PC-9 (cell line): ENCODE results near the gene MPV17. TPM values are rescaled to one million over a fixed set of nuclear protein-coding genes. Genes with fewer than 3 reads are reported as not detected.
A peak's percentile ranks its signal among the peaks of the same experiment; 100 is the strongest.

Experiments
- BruUV-seq: library from RNA; stranded (reverse); fragments of 400-500 nt; replicated peaks from 2 replicates; lab custom pipeline; 2021; lab: Mats Ljungman, UMichigan
- CTCF ChIA-PET: fragments of 300-600 bp; sonication (Branson Sonifier 250); formaldehyde crosslinking; loops from one replicate; lab custom pipeline; 2022; ENCODE audit warnings: antibody characterized with exemption; lab: Charles Lee
- POLR2A ChIA-PET: fragments of 300-600 bp; sonication (Branson Sonifier 250); formaldehyde crosslinking; loops from one replicate; lab custom pipeline; 2022; ENCODE audit warnings: antibody characterized with exemption; ENCODE audit not compliant: unreplicated experiment; lab: Charles Lee
- DNase-seq, 2 experiments: peaks; one replicate each; pipeline versions ENCODE4 v3.0.0 to v3.0.0-alpha.2; 2015 to 2022; ENCODE audit warnings: mixed read lengths in 1 of 2
- H2AFZ ChIP-seq: fragments of 200-600 bp; sonication (generic); 2 replicates; pipeline ENCODE4 v1.8.1; 2017; ENCODE audit warnings: antibody characterized with exemption
- H3F3A ChIP-seq: fragments of 200-600 bp; sonication (generic); 2 replicates; pipeline ENCODE4 v1.8.1; 2017; ENCODE audit warnings: antibody characterized with exemption, mild to moderate bottlenecking, low read depth; ENCODE audit not compliant: insufficient read depth
- H3K27ac ChIP-seq: fragments of 200-600 bp; sonication (generic); 2 replicates; pipeline ENCODE4 v1.6.1; 2016; ENCODE audit warnings: mixed run types
- H3K27me3 ChIP-seq: fragments of 200-600 bp; sonication (generic); 2 replicates; pipeline ENCODE4 v1.6.1; 2016; ENCODE audit warnings: low read depth, mixed run types; ENCODE audit not compliant: insufficient read depth
- H3K36me3 ChIP-seq: fragments of 200-600 bp; sonication (generic); 2 replicates; pipeline ENCODE4 v1.6.1; 2016; ENCODE audit warnings: low read depth, mixed run types
- H3K4me1 ChIP-seq: fragments of 200-600 bp; sonication (generic); replicated peaks from 2 replicates; pipeline ENCODE4 v1.6.1; 2016; ENCODE audit warnings: mixed run types; ENCODE audit not compliant: insufficient read depth
- H3K4me2 ChIP-seq: fragments of 200-600 bp; sonication (generic); 2 replicates; pipeline ENCODE4 v1.6.1; 2017; ENCODE audit warnings: mixed run types
- H3K4me3 ChIP-seq: fragments of 200-600 bp; sonication (generic); 2 replicates; pipeline ENCODE4 v1.6.1; 2016; ENCODE audit warnings: mixed run types
- H3K79me2 ChIP-seq: fragments of 200-600 bp; sonication (generic); 2 replicates; pipeline ENCODE4 v1.6.1; 2017; ENCODE audit warnings: low read depth, mixed run types
- H3K9me2 ChIP-seq: fragments of 200-600 bp; sonication (generic); 2 replicates; pipeline ENCODE4 v1.8.1; 2017; ENCODE audit warnings: mild to moderate bottlenecking; ENCODE audit not compliant: insufficient read depth
- H3K9me3 ChIP-seq: fragments of 200-600 bp; sonication (generic); 2 replicates; pipeline ENCODE4 v1.8.1; 2016; ENCODE audit warnings: low read depth; ENCODE audit not compliant: insufficient read depth
- H4K20me1 ChIP-seq: fragments of 200-600 bp; sonication (generic); 2 replicates; pipeline ENCODE4 v1.8.1; 2017; ENCODE audit not compliant: insufficient read depth
- CTCF ChIP-seq: fragments of 200-600 bp; sonication (generic); conservative IDR thresholded peaks from 2 replicates; pipeline ENCODE4 v1.6.1; 2017; ENCODE audit warnings: mixed run types, antibody characterized with exemption, mild to moderate bottlenecking, moderate library complexity
- EZH2 ChIP-seq: fragments of 200-600 bp; sonication (generic); IDR thresholded peaks from 2 replicates; pipeline ENCODE4 v1.8.0; 2017; ENCODE audit warnings: antibody characterized with exemption, low read depth
- intact Hi-C: fragments of 100-400 bp; cut with micrococcal nuclease; formaldehyde crosslinking; loops from one replicate; pipeline ENCODE4 v1.10.0; 2022; ENCODE audit not compliant: unreplicated experiment
- total RNA-seq: library from RNA; stranded (reverse); gene quantifications from 2 replicates; pipeline ENCODE4 v1.2.3, GENCODE V29; 2021

The MPV17 gene
- total RNA-seq, 1 experiment from 2014 or later: 47.5 TPM

DNA sequence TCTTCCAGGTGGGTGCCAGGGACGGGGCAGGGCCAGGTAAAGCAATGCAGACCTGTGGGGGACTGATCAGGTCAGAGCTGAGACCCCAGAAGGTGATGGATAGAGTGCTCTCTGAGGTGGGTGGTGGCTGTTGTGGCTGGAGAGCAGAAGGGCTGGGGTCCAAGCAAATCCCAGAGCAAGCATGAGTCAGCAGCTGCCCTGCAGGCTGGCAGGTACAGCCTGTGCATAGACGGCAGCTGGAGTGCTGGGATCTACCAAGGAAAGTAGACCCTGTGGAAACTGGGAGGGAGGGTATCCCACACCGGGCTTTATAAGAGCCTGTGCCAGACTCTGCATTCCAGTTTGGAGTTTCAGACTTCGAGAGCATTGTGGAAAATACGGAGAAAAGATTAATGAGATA lies 40.0 kb downstream of the MPV17 start:
- BruUV-seq: no TSS peak
- peak overlapping the region; percentile 70 for H3K27ac ChIP-seq
- H3K36me3 ChIP-seq: no peaks in the 10 kb centered on the region
- peak overlapping the region; percentile 29; the same call in 1 of the 2 replicates for H3K4me3 ChIP-seq
- no peaks in the 10 kb centered on the region for H3K9me2 ChIP-seq
- intact Hi-C loops: loop anchor here (5.0 kb wide), 1 partner anchor 71 kb away; the partner anchor contains the start of genes ATRAID and SLC5A6
- H3K27me3 ChIP-seq: no peaks in the 10 kb centered on the region
- H3K9me3 ChIP-seq: no peaks in the 10 kb centered on the region
- no peak for TF ChIP-seq CTCF
- H3F3A ChIP-seq: peaks cover 30% of the 10 kb centered on the region; the same call in 1 of the 2 replicates
- peak overlapping the region; percentile 71 for H3K4me2 ChIP-seq
- H4K20me1 ChIP-seq: no peaks in the 10 kb centered on the region
- DNase-seq: peak; percentile 44 to 50
- ChIA-PET POLR2A (interaction anchor here (0.6 to 2.1 kb wide), 3 partner anchors 10 to 372 kb away, joined by 3 to 10 read pairs (median 4); no protein-coding TSS in a partner anchor), CTCF (interaction anchor here (0.6 to 2.9 kb wide), 6 partner anchors 10 to 478 kb away, joined by 3 to 22 read pairs (median 5); partner anchors contain the start of gene KHK)
- peak overlapping the region; percentile 83 for H2AFZ ChIP-seq
- no peaks in the 10 kb centered on the region for H3K79me2 ChIP-seq
- H3K4me1 ChIP-seq: peaks cover 37% of the 10 kb centered on the region

DNA sequence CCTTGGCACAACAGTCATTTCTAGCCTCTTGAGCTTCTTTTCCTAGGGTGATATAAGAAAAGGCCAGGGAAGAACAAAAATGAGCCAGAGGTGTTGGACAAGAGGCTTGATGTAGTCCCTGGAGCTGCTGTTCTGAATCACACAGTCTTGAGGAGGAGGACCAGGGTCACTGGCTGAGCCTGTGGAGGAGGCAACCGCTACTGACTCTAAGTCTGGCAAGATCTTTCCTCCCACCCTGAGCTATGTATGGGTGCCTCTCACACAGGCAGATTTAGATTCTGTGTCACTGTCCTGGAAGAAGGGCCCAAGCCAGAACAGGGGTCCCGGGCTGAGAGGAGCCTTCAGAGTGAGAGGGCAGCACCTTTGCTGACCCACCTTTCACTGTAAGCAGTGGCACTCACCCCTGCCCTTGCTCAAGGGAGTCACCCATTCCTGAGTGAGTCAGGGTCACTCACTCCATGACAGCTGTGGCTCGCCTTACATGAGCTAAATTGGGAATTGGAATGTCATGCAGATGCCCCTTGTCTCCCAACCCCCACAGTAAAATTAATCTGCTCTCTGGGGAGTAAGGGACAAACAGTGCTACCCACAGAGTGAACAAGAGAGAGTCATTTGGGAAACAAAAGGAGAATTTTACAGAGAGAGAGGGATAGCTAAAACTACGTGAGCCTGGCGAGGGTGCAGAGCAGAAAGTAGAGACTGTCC lies 40.9 kb downstream of the MPV17 start, which contains the start of gene TRIM54:
Gene TRIM54, plus strand, starts transcription at position 575 of the 705 bp plus-strand sequence. CDS start 303 bp downstream, outside the sequence.
- Histone ChIP-seq H3F3A (peaks cover 30% of the 10 kb centered on the region; the same call in 1 of the 2 replicates), H3K79me2 (no peaks in the 10 kb centered on the region), H3K27me3 (no peaks in the 10 kb centered on the region), H3K4me1 (peaks cover 37% of the 10 kb centered on the region), H3K36me3 (no peaks in the 10 kb centered on the region), H3K9me2 (no peaks in the 10 kb centered on the region), H3K27ac (peak within 1 kb of the TSS; percentile 70), H3K4me2 (peak within 1 kb of the TSS; percentile 71), H3K9me3 (no peaks in the 10 kb centered on the region), H3K4me3 (peak within 1 kb of the TSS; percentile 29; the same call in 1 of the 2 replicates), H4K20me1 (no peaks in the 10 kb centered on the region), H2AFZ (peak within 1 kb of the TSS; percentile 83)
- DNase-seq: peak; percentile 43 to 73
- POLR2A ChIA-PET: interaction anchor here (0.6 to 2.1 kb wide), 3 partner anchors 11 to 497 kb away, joined by 3 to 10 read pairs (median 4); no protein-coding TSS in a partner anchor
- BruUV-seq: no TSS peak
- CTCF ChIA-PET: interaction anchor here (1.5 to 2.9 kb wide), 3 partner anchors 11 to 21 kb away, joined by 5 to 22 read pairs (median 6); no protein-coding TSS in a partner anchor
- no peak for TF ChIP-seq EZH2
- TF ChIP-seq CTCF: no peak
- intact Hi-C loops: loop anchor here (2.0 to 5.0 kb wide), 2 partner anchors 70 to 189 kb away; partner anchors contain the start of genes ATRAID and SLC5A6

DNA sequence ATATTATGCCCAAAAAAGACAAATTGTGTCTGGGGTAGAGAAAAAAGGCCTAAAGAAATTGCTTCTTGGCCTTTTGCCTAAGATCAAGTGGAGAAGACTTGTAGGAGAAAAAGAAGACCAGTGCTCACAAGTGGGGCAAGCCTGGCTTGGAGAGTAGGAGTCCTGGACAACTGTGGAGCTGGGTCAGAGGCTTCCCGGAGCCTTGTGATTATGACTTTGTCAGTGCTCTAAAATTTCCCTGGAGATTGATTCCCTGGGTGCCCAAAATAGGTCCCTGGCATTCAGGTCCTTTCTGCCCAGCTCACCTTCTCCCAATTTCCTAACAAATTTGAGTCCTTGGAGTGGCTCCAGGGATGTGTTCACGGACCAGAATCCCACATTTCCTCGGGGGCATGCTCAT lies 41.5 kb downstream of the MPV17 start:
- no peaks in the 10 kb centered on the region for H4K20me1 ChIP-seq
- H3K4me1 ChIP-seq: peaks cover 37% of the 10 kb centered on the region
- intact Hi-C loops: loop anchor here (2.0 to 5.0 kb wide), 2 partner anchors 69 to 189 kb away; partner anchors contain the start of genes ATRAID and SLC5A6
- H3K79me2 ChIP-seq: no peaks in the 10 kb centered on the region
- H3K36me3 ChIP-seq: no peaks in the 10 kb centered on the region
- no peak overlapping the region for H3K4me3 ChIP-seq
- no peaks in the 10 kb centered on the region for H3K9me2 ChIP-seq
- no peak overlapping the region for H2AFZ ChIP-seq
- H3K9me3 ChIP-seq: no peaks in the 10 kb centered on the region
- no TSS peak for BruUV-seq
- POLR2A ChIA-PET: interaction anchor here (0.6 kb wide), 1 partner anchor 496 kb away, joined by 3 read pairs; no protein-coding TSS in a partner anchor
- H3F3A ChIP-seq: peaks cover 30% of the 10 kb centered on the region; the same call in 1 of the 2 replicates
- DNase-seq: no peak
- peak overlapping the region; percentile 70 for H3K27ac ChIP-seq
- H3K4me2 ChIP-seq: peak overlapping the region; percentile 71
- no peak for TF ChIP-seq CTCF
- no peak for TF ChIP-seq EZH2
- H3K27me3 ChIP-seq: no peaks in the 10 kb centered on the region
- CTCF ChIA-PET: interaction anchor here (1.7 to 2.9 kb wide), 2 partner anchors 11 to 22 kb away, joined by 6 to 22 read pairs; no protein-coding TSS in a partner anchor
